H1 (cell line): ENCODE results near the gene LMBR1. TPM values are rescaled to one million over a fixed set of nuclear protein-coding genes. Genes with fewer than 3 reads are reported as not detected.
"Not testable (repeated sequence)": the region's sequence is repeated elsewhere in the genome, so short reads cannot be mapped to it uniquely, and the experiment has no call there.

Experiments used
- CTCF ChIA-PET: fragments of 300-600 bp; sonication (Branson Sonifier 250); formaldehyde crosslinking; loops from one replicate; lab custom pipeline; 2021; ENCODE audit not compliant: partially characterized antibody; lab: Charles Lee
- POLR2A ChIA-PET: fragments of 300-600 bp; sonication (Branson Sonifier 250); formaldehyde crosslinking; loops from one replicate; lab custom pipeline; 2021; ENCODE audit warnings: inconsistent platforms; ENCODE audit not compliant: partially characterized antibody; lab: Charles Lee
- DNase-seq, 2 experiments: peaks; one replicate each; pipeline versions ENCODE4 v3.0.0 to v3.0.0-alpha.2; 2010 to 2022; ENCODE audit warnings: low spot score in 2 of 2, low read depth in 1 of 2, mixed read lengths in 1 of 2
- FAIRE-seq: peaks from 2 replicates; lab custom pipeline; 2011; peaks lifted over from hg19 to GRCh38; lab: Jason Lieb, UNC
- H2AFZ ChIP-seq: 2 replicates; pipeline ENCODE4 v1.8.1; 2012; ENCODE audit warnings: low read length, inconsistent platforms
- H2AK5ac ChIP-seq: 2 replicates; pipeline ENCODE4 v1.6.1; 2013; ENCODE audit warnings: low read depth, low read length
- H2BK120ac ChIP-seq: replicated peaks from 2 replicates; pipeline ENCODE3; 2013; ENCODE audit warnings: low read depth, low read length, inconsistent platforms
- H2BK12ac ChIP-seq: 2 replicates; pipeline ENCODE4 v1.6.1; 2013; ENCODE audit warnings: low read depth, low read length
- H2BK15ac ChIP-seq: 2 replicates; pipeline ENCODE4 v1.6.1; 2013; ENCODE audit warnings: low read length
- H2BK20ac ChIP-seq: 2 replicates; pipeline ENCODE4 v1.6.1; 2013; ENCODE audit warnings: low read length
- H2BK5ac ChIP-seq: 2 replicates; pipeline ENCODE4 v1.6.1; 2013; ENCODE audit warnings: low read depth, low read length
- H3K14ac ChIP-seq: 2 replicates; pipeline ENCODE4 v1.6.1; 2013; ENCODE audit warnings: inconsistent platforms; ENCODE audit not compliant: insufficient read length
- H3K18ac ChIP-seq: 2 replicates; pipeline ENCODE4 v1.6.1; 2013; ENCODE audit warnings: low read length; ENCODE audit errors: extremely low read depth
- H3K23ac ChIP-seq: 2 replicates; pipeline ENCODE4 v1.6.1; 2013; ENCODE audit warnings: inconsistent platforms; ENCODE audit not compliant: insufficient read length
- H3K23me2 ChIP-seq: 2 replicates; pipeline ENCODE4 v1.6.1; 2013; ENCODE audit warnings: low read depth, low read length
- H3K27ac ChIP-seq: 2 replicates; pipeline ENCODE4 v1.6.1; 2011; ENCODE audit warnings: low read depth, low read length, inconsistent platforms
- H3K27me3 ChIP-seq, 4 experiments: replicated peaks in 1 of 4; 1 replicate in 1 of 4; 2 replicates in 3 of 4; pipeline versions ENCODE4 v1.6.1 to v1.8.1; 2011 to 2013; ENCODE audit warnings: low read length in 3 of 4, mild to moderate bottlenecking in 3 of 4, inconsistent platforms in 2 of 4, mixed read lengths in 2 of 4, moderate library complexity in 1 of 4; ENCODE audit not compliant: control insufficient read depth in 3 of 4, insufficient read depth in 3 of 4; ENCODE audit errors: extremely low read depth in 1 of 4
- H3K36me3 ChIP-seq, 4 experiments: 2 replicates each; pipeline versions ENCODE4 v1.6.1 to v1.8.1; 2011 to 2013; ENCODE audit warnings: mild to moderate bottlenecking in 4 of 4, low read length in 3 of 4, moderate library complexity in 2 of 4, control low read depth in 1 of 4, inconsistent platforms in 1 of 4; ENCODE audit not compliant: insufficient read depth in 4 of 4, control insufficient read depth in 2 of 4
- H3K4ac ChIP-seq: replicated peaks from 2 replicates; pipeline ENCODE3; 2013; ENCODE audit warnings: low read length, low read depth, mixed read lengths, inconsistent platforms; ENCODE audit not compliant: insufficient read length
- H3K4me1 ChIP-seq, 4 experiments: replicated peaks in 1 of 4; 1 replicate in 1 of 4; 2 replicates in 3 of 4; pipeline versions ENCODE4 v1.6.1 to v1.8.1; 2011 to 2013; ENCODE audit warnings: low read length in 3 of 4, inconsistent platforms in 2 of 4, mixed read lengths in 1 of 4; ENCODE audit not compliant: insufficient read depth in 4 of 4, control insufficient read depth in 3 of 4
- H3K4me2 ChIP-seq, 2 experiments: 2 replicates each; pipeline versions ENCODE4 v1.6.1 to v1.8.1; 2011 to 2013; ENCODE audit warnings: low read depth in 2 of 2, low read length in 2 of 2, control low read depth in 1 of 2, inconsistent platforms in 1 of 2, mild to moderate bottlenecking in 1 of 2; ENCODE audit not compliant: insufficient read depth in 1 of 2
- H3K4me3 ChIP-seq, 4 experiments: fragments of 200-600, 300-600 bp in 1 of 4; sonication (generic), shearing (Covaris generic), sonication (Bioruptor Twin) in 1 of 4; 2 replicates each; pipeline versions ENCODE4 v1.5.1 to v1.8.1; 2011 to 2016; ENCODE audit warnings: low read length in 4 of 4, low read depth in 3 of 4, control low read depth in 2 of 4, inconsistent platforms in 2 of 4, mild to moderate bottlenecking in 2 of 4, mixed read lengths in 1 of 4, moderate library complexity in 1 of 4; ENCODE audit not compliant: insufficient read depth in 2 of 4; ENCODE audit errors: extremely low read depth in 1 of 4
- H3K56ac ChIP-seq: replicated peaks from 2 replicates; pipeline ENCODE3; 2013; ENCODE audit warnings: low read depth, mild to moderate bottlenecking, mixed read lengths, low read length, inconsistent platforms; ENCODE audit not compliant: insufficient read length
- H3K79me1 ChIP-seq: 2 replicates; pipeline ENCODE4 v1.6.1; 2013; ENCODE audit warnings: low read depth, low read length, control low read depth
- H3K79me2 ChIP-seq, 2 experiments: 2 replicates each; pipeline versions ENCODE4 v1.6.1 to v1.8.1; 2012 to 2013; ENCODE audit warnings: low read length in 2 of 2, mild to moderate bottlenecking in 2 of 2, inconsistent platforms in 1 of 2; ENCODE audit not compliant: insufficient read depth in 2 of 2, control insufficient read depth in 1 of 2
- H3K9ac ChIP-seq, 4 experiments: replicated peaks in 1 of 4; 1 replicate in 1 of 4; 2 replicates in 3 of 4; pipeline versions ENCODE4 v1.6.1 to v1.8.1; 2011 to 2013; ENCODE audit warnings: low read depth in 3 of 4, low read length in 3 of 4, control low read depth in 2 of 4, mild to moderate bottlenecking in 2 of 4, moderate library complexity in 2 of 4, inconsistent platforms in 1 of 4; ENCODE audit errors: extremely low read depth in 1 of 4
- H3K9me3 ChIP-seq, 2 experiments: 2 replicates each; pipeline versions ENCODE4 v1.6.1 to v1.8.1; 2012 to 2013; ENCODE audit warnings: mild to moderate bottlenecking in 2 of 2, moderate library complexity in 2 of 2, control low read depth in 1 of 2, inconsistent platforms in 1 of 2, low read depth in 1 of 2, low read length in 1 of 2, mixed read lengths in 1 of 2; ENCODE audit not compliant: insufficient read depth in 2 of 2
- H4K20me1 ChIP-seq, 2 experiments: replicated peaks in 1 of 2; 2 replicates each; pipeline versions ENCODE3 to v1.8.1; 2011 to 2013; ENCODE audit warnings: inconsistent platforms in 2 of 2, low read length in 2 of 2, mild to moderate bottlenecking in 1 of 2; ENCODE audit not compliant: insufficient read depth in 2 of 2, control insufficient read depth in 1 of 2
- H4K5ac ChIP-seq: 2 replicates; pipeline ENCODE4 v1.6.1; 2013; ENCODE audit warnings: low read length, low read depth, mixed read lengths, inconsistent platforms; ENCODE audit not compliant: insufficient read length
- H4K8ac ChIP-seq: 2 replicates; pipeline ENCODE4 v1.8.0; 2013; ENCODE audit warnings: mild to moderate bottlenecking, moderate library complexity, low read length, inconsistent platforms; ENCODE audit not compliant: insufficient read depth; ENCODE audit errors: extremely low read depth
- H4K91ac ChIP-seq: replicated peaks from 2 replicates; pipeline ENCODE3; 2013; ENCODE audit warnings: low read length, mixed read lengths, inconsistent platforms; ENCODE audit not compliant: insufficient read length
- WGBS, 2 experiments: shearing (Covaris generic) in 1 of 2; methylation state at CpG; one replicate each; pipeline versions ENCODE4 v1.1.6 to v1.1.7; 2013 to 2015; ENCODE audit warnings: low lambda C conversion rate in 2 of 2, mixed read lengths in 2 of 2, inconsistent platforms in 1 of 2, low coverage in 1 of 2, missing lambda C conversion rate in 1 of 2; ENCODE audit not compliant: insufficient replicate concordance in 2 of 2, insufficient coverage in 1 of 2, insufficient read length in 1 of 2; ENCODE audit errors: extremely low coverage in 1 of 2, missing lambda C conversion rate in 1 of 2; 5-methylcytosine and 5-hydroxymethylcytosine counted together
- polyA plus RNA-seq, 7 experiments: library from polyadenylated mRNA; depleted of rRNA in 3 of 7; stranded (reverse) in 5 of 7; unstranded in 2 of 7; fragments of >200 nt in 5 of 7; fragments of 200-250 nt in 2 of 7; gene quantifications; 1 replicate in 5 of 7; 2 replicates in 1 of 7; 4 replicates in 1 of 7; pipeline versions ENCODE4 v1.2.1 to v1.2.3, GENCODE V29; 2011 to 2013; ENCODE audit warnings: missing spikeins in 2 of 7, mixed read lengths in 2 of 7
- total RNA-seq: library from RNA; stranded (reverse); fragmentation: NEBNext Ultra II Directional; extraction: Animal tissue kit (Norgen Biotek cat#: 25700); gene quantifications from 2 replicates; pipeline ENCODE4 v1.2.1, GENCODE V29; 2021

Gene LMBR1
- total and polyA plus RNA-seq, 2 of the 8 experiments (the other 6 are each of a cell fraction or from before 2014, with no cell fraction given) = 15.1 to 70.4 TPM

DNA sequence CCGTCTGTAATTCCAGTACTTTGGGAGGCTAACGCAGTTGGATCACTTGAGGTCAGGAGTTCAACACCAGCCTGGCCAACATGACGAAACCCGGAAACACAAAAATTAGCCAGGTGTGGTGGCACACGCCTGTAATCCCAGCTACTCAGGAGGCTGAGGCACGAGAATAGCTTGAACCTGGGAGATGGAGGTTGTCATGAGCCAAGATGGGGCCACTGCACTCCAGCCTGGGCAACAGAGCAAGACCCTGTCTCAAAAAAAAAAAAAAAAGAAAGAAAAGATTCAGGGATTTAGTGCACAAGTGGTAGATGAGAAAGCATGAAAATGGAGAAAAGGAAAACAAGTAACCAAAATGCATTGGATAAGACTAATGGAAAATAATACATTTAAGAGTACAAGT is 49.4 kb downstream of the LMBR1 start:
- WGBS, 2 experiments = 94% methylated on average over 6 of the region's 6 CpGs; no CpG with 5 or more reads in 1 of the 2 experiments
- H4K20me1 ChIP-seq, H4K5ac ChIP-seq, H3K27ac ChIP-seq, POLR2A ChIA-PET, H3K23ac ChIP-seq, H3K9me3 ChIP-seq, H2BK5ac ChIP-seq, H2BK15ac ChIP-seq, H3K56ac ChIP-seq, H3K9ac ChIP-seq, H3K23me2 ChIP-seq, H2AK5ac ChIP-seq, H2BK20ac ChIP-seq, H2AFZ ChIP-seq, H4K91ac ChIP-seq, H2BK12ac ChIP-seq, H4K8ac ChIP-seq, H3K18ac ChIP-seq, H2BK120ac ChIP-seq, FAIRE-seq, H3K4me2 ChIP-seq, H3K4me1 ChIP-seq, H3K36me3 ChIP-seq, H3K14ac ChIP-seq, H3K4ac ChIP-seq, H3K4me3 ChIP-seq, H3K27me3 ChIP-seq, DNase-seq: not testable (repeated sequence)
- CTCF ChIA-PET = interaction anchor here (1.7 kb wide), 1 partner anchor 23 kb away, joined by 6 read pairs; no protein-coding TSS in a partner anchor
- peaks cover 11% of the 10 kb centered on the region for H3K79me1 ChIP-seq
- peaks cover 0 to 76% of the 10 kb centered on the region in 2 experiments; a peak in 3 of 4 replicates for H3K79me2 ChIP-seq
